Choroid plexus epithelial cell (primary cell): ENCODE data around the gene SMPD3.

Experiments used
- DNase-seq: peaks from one replicate; pipeline ENCODE4 v3.0.0-alpha.2; 2010; ENCODE audit warnings: low read depth
- H3K4me3 ChIP-seq: 2 replicates; pipeline ENCODE4 v1.5.1; 2011; ENCODE audit warnings: low read depth, mild to moderate bottlenecking, control low read depth, low read length, moderate library complexity
- TF ChIP-seq, protein P1 (sequence below): conservative IDR thresholded peaks from 2 replicates; pipeline ENCODE4 v1.5.1; 2011; ENCODE audit warnings: low read depth, mild to moderate bottlenecking, control low read depth, inconsistent platforms, low read length, moderate library complexity

Gene SMPD3

DNA sequence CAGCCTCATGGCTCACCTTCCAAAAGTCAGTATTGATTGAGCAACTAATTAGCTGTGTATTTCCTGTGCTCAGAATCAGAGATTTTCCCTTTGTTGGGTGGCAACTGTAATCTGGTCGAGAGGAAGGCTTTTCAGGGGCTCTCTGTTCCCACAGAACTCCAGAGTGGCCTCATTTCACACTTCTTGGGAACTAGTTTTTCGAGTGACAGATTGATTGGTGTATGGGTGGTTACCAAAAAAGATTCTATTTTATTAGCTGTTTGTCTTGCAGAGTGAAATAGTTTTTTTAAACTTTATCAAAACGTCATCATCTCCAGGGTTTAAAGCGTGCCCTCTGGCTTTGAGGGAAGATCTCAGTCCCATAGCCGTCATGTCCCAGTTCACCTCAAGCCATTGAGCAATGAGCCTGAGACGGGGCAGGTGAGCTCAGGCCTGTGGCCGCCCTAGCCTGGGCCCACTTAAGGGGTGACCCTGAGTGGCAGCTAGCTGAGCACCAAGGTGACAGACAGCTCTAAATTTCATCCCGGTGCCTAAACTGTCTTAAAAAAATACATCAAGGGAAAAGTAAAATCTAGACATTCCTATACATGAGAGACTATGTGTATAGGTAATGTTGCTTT lies 53.0 kb downstream of the SMPD3 start:
- TF ChIP-seq, protein P1, sequence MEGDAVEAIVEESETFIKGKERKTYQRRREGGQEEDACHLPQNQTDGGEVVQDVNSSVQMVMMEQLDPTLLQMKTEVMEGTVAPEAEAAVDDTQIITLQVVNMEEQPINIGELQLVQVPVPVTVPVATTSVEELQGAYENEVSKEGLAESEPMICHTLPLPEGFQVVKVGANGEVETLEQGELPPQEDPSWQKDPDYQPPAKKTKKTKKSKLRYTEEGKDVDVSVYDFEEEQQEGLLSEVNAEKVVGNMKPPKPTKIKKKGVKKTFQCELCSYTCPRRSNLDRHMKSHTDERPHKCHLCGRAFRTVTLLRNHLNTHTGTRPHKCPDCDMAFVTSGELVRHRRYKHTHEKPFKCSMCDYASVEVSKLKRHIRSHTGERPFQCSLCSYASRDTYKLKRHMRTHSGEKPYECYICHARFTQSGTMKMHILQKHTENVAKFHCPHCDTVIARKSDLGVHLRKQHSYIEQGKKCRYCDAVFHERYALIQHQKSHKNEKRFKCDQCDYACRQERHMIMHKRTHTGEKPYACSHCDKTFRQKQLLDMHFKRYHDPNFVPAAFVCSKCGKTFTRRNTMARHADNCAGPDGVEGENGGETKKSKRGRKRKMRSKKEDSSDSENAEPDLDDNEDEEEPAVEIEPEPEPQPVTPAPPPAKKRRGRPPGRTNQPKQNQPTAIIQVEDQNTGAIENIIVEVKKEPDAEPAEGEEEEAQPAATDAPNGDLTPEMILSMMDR: no peak
- no peak overlapping the region for H3K4me3 ChIP-seq
- DNase-seq: no peak

DNA sequence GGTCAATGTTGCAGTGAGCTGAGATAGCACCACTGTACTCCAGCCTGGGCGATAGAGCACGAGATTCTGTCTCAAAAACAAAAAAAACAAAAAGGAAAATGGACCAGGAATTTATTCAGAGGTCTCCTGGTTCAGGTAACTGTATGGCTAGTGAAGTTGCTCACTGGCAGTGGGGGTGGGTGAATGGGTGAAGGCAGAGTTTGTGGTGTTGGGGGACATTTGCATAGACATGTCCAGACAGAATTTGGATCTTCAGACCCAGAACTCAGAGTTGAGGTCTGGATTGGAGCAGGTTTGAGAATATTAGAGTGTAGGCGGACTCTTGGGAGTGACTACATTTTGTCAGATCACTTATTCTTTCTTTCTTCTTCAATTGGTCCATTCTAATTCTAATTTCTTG lies 55.0 kb downstream of the SMPD3 start:
- DNase-seq: no peak
- TF ChIP-seq, protein P1: no peak
- no peak overlapping the region for H3K4me3 ChIP-seq

DNA sequence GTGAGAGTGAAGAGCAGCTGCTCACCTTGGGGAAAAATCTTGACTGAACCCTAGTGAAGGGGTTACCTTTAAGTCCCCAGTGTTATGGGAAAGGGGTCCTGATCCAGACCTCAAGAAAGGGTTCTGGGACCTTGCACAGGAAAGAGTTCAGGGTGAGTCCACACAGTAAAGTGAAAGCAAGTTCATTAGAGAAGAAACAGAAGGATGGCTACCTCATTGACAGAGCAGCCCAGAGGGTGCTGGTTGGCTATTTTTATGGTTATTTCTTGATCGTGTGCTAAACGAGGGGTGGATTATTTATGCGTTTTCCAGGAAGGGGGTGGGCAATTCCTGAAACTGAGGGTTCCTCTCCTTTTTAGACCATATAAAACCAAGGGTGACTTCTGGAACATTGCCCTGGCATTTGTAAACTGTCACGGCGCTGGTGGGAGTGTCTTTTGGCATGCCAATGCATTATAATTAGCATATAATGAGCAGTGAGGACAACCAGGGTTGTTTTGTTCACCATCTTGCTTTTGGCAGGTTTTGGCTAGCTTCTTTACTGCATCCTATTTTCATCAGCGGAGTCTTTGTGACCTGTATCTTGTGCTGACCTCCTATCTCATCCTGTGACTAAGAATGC lies 58.4 kb downstream of the SMPD3 start:
- TF ChIP-seq, protein P1: no peak
- DNase-seq: no peak
- no peak overlapping the region for H3K4me3 ChIP-seq

DNA sequence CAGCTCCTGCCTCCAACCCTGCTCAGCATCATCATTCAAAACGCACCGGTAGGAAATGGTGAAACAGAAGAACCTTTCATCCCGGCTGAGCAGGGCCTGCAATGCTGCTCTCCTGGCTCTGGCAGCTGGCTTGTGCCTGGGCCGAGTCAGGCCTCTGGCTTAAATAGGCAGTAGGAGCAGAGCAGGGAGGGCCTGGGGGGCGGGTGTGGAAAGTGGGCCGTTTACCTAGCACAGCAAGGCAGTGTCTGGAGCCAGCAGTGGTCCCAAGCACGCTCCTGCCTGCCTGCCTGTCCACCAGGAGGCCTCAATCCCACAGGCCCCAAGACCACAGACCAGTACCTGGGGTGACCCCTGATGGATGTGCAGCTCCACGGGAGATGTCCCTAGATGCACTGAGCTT lies 59.3 kb downstream of the SMPD3 start:
- no peak for DNase-seq
- H3K4me3 ChIP-seq: no peak overlapping the region
- TF ChIP-seq, protein P1: no peak

DNA sequence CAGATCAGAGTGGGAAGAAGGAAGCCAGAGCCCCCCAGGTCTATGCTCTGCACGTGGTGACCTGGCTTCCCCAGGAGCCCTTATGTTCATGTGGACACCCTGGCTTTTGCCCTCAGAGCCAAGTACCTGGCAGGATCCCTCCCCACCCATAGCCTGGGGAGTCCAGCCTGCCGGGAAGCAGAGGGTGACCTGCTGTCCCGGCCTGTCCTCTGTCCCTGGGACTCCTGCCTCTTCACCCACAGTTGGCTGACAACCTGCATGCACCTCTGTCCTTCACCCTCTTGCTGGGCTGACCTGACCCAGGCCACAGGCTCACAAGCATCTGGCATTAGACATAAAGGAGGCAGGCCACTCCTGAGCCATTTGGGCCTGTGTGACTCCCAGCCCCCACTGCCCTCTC lies 60.2 kb downstream of the SMPD3 start:
- TF ChIP-seq, protein P1: no peak
- no peak for DNase-seq
- H3K4me3 ChIP-seq: no peak overlapping the region

DNA sequence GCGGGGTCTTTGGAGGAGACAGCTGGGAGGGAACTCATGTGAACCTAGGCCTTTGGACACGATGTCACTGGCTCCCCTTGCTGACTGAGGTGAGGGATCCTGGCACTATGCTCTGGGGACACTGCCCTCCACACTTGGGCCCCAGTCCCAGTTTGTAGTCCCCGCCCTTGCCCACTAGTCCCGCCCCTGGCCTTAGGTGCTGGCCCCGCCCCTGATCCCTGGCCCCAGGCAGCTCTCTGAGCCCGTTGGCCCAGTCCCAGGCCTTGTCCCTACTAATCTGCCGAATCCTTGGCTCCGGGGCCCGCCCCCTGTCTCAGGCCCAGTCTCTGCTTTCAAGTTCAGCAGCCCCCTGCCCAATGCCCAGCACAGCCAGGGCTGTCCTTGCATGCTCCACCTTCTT lies 61.0 kb downstream of the SMPD3 start:
- DNase-seq: no peak
- H3K4me3 ChIP-seq: no peak overlapping the region
- TF ChIP-seq, protein P1: no peak

DNA sequence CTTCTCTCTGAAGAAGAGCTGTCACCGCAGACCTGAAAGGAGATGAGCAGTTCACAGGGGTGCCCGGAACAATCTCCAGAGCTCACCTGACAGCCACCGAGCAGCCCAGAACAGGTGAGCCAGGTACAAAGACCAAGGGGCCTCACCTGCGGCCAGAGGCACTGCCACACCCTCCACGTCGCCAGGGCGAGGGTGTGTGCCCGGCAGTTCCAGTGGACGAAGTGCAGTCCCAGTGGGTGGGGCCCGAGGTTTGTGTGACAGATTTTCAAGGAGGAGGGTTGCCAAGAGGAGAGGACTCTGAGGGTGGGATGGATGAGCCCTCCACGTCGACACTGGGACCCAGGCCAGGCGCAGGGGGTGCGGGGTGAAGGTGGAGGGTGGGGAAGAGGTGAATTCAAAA lies 61.7 kb downstream of the SMPD3 start:
- TF ChIP-seq, protein P1: no peak
- H3K4me3 ChIP-seq: no peak overlapping the region
- DNase-seq: no peak
